ENCODE data around the gene CDC42EP2.

The CDC42EP2 gene

DNA sequence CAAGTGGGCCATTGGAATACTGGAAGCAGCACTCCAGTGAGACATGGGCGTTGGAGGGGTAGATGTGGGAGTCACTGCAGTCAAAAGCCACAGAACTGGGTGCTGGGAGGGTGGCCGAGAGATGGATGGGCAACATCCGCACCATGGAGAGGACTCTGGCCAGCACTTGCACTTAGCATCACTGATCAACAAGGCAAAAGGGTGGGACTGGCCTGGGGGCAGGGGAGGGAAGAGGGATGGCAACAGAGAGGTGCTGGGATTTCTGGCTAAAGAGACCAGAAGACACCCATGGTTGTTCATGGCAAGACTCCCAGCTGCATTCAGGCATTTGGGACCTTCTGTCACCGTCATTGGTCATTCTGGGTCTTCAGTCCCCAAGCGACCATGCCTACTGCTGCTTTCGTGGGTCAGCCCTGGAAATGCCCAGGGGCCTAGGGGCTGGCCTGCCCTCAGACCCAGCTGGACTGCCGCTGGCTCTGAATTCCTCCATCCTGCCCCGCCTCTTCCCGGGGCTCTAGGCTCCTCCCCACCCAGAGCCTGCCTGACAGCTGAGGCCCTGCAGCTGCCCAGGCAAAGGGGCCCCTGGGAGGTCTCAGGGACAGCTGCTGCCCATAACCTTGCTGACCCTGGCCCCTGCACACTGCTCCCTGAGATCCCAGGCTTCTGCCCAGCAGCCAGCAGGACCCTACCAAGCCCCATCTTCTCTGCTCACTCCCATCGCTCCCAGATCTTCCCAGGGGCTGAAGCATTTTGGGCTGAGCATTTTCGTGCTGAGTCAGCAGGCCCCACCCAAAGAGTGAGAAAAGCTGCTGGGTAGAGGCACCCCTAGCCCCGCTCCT is 13.0 kb upstream of the CDC42EP2 start:
- Histone ChIP-seq H3K4me2 (ENCODE audit: low read depth, low read length, poor library complexity, severe bottlenecking) (no peak overlapping the region), H3K9ac (ENCODE audit: low read length) (no peak overlapping the region)
- no peak for TF ChIP-seq CTCF (IDR thresholded peaks at IDR 0.05; ENCODE audit: insufficient read depth, low read length, poor library complexity, severe bottlenecking)
- TF ChIP-seq EZH2phosphoT487 (conservative IDR thresholded peaks at IDR 0.05; ENCODE audit: low read length): no peak

DNA sequence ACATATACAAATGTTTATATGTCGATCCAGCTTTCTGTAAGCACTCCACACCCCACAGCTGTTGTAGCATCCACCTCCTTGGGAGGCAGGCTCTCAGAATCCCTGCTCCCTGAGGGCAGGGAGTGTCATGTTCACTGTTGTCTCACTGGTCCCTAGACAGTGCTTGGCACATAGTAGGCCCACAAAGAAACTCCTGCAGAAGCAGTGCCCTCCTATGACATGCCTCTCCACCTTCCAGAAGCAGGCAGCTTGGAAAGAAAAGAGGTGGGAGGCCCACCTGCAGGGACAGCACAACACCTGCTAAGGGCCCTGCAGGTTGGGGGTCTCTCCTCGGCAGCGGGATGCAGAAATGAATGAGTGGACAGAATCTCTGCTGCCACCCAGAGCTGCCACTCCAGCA is 11.1 kb upstream of the CDC42EP2 start:
- TF ChIP-seq CTCF (IDR thresholded peaks at IDR 0.05; ENCODE audit: insufficient read depth, low read length, poor library complexity, severe bottlenecking): no peak
- TF ChIP-seq EZH2phosphoT487 (conservative IDR thresholded peaks at IDR 0.05; ENCODE audit: low read length): no peak
- no peaks in the 10 kb centered on the region for H3K9me2 ChIP-seq (replicated peaks; ENCODE audit: insufficient read depth, low read length)
- H4K20me1 ChIP-seq (ENCODE audit: low read depth, low read length): no peaks in the 10 kb centered on the region
- no peak overlapping the region for H2AFZ ChIP-seq (ENCODE audit: low read depth, low read length, severe bottlenecking)
- no peaks in the 10 kb centered on the region for H3K9me3 ChIP-seq (ENCODE audit: insufficient read depth, low read length)
- H3K9ac ChIP-seq (ENCODE audit: low read length): no peak overlapping the region
- no peaks in the 10 kb centered on the region for H3K27me3 ChIP-seq (ENCODE audit: low read length)
- no peak overlapping the region for H3K4me3 ChIP-seq (ENCODE audit: insufficient read depth, low read length, poor library complexity, severe bottlenecking)
- no peaks in the 10 kb centered on the region for H3K79me2 ChIP-seq (ENCODE audit: insufficient read depth, low read length)
- no peaks in the 10 kb centered on the region for H3K36me3 ChIP-seq (ENCODE audit: low read length)
- H3K4me2 ChIP-seq (ENCODE audit: low read depth, low read length, poor library complexity, severe bottlenecking): no peak overlapping the region
- no peak overlapping the region for H3K27ac ChIP-seq (ENCODE audit: low read depth, low read length)
- H3F3A ChIP-seq (ENCODE audit: insufficient read depth): no peaks in the 10 kb centered on the region

More for the DNA sequence above, 13.0 kb upstream of the CDC42EP2 start:
- Histone ChIP-seq H3K79me2 (ENCODE audit: insufficient read depth, low read length) (no peaks in the 10 kb centered on the region), H3K36me3 (ENCODE audit: low read length) (no peaks in the 10 kb centered on the region), H3K27ac (ENCODE audit: low read depth, low read length) (no peak overlapping the region), H4K20me1 (ENCODE audit: low read depth, low read length) (no peaks in the 10 kb centered on the region), H3K9me3 (ENCODE audit: insufficient read depth, low read length) (no peaks in the 10 kb centered on the region), H3K27me3 (ENCODE audit: low read length) (no peaks in the 10 kb centered on the region), H3K4me3 (ENCODE audit: insufficient read depth, low read length, poor library complexity, severe bottlenecking) (no peak overlapping the region), H2AFZ (ENCODE audit: low read depth, low read length, severe bottlenecking) (no peak overlapping the region), H3F3A (ENCODE audit: insufficient read depth) (no peaks in the 10 kb centered on the region), H3K9me2 (replicated peaks; ENCODE audit: insufficient read depth, low read length) (no peaks in the 10 kb centered on the region)

DNA sequence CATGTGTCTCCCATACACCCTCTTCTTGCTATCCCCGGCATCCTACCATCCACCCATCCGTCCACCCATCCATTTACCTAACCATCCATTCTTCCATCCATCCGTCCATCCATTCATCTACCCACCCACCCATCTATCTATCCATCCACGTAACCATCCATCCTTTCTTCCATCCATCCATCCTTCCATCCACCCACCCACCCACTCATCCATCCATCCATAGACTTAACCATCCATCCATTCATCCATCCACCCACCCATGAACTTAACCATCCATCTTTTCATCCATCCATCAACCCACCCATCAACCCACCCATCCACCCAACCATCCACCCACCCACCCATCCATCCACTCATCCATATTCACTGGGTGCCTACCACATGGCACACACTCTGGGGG is 10.6 kb upstream of the CDC42EP2 start:
- no peaks in the 10 kb centered on the region for H3K9me2 ChIP-seq (replicated peaks; ENCODE audit: insufficient read depth, low read length)
- no peak for TF ChIP-seq EZH2phosphoT487 (conservative IDR thresholded peaks at IDR 0.05; ENCODE audit: low read length)
- no peak for TF ChIP-seq CTCF (IDR thresholded peaks at IDR 0.05; ENCODE audit: insufficient read depth, low read length, poor library complexity, severe bottlenecking)
- H3K9me3 ChIP-seq (ENCODE audit: insufficient read depth, low read length): no peaks in the 10 kb centered on the region
- H3K4me2 ChIP-seq (ENCODE audit: low read depth, low read length, poor library complexity, severe bottlenecking): no peak overlapping the region
- no peak overlapping the region for H3K9ac ChIP-seq (ENCODE audit: low read length)
- H3K27ac ChIP-seq (ENCODE audit: low read depth, low read length): no peak overlapping the region
- H4K20me1 ChIP-seq (ENCODE audit: low read depth, low read length): no peaks in the 10 kb centered on the region
- no peaks in the 10 kb centered on the region for H3K79me2 ChIP-seq (ENCODE audit: insufficient read depth, low read length)
- no peaks in the 10 kb centered on the region for H3K27me3 ChIP-seq (ENCODE audit: low read length)
- H2AFZ ChIP-seq (ENCODE audit: low read depth, low read length, severe bottlenecking): no peak overlapping the region
- H3K36me3 ChIP-seq (ENCODE audit: low read length): no peaks in the 10 kb centered on the region
- H3K4me3 ChIP-seq (ENCODE audit: insufficient read depth, low read length, poor library complexity, severe bottlenecking): no peak overlapping the region
- no peaks in the 10 kb centered on the region for H3F3A ChIP-seq (ENCODE audit: insufficient read depth)
